Testis (tissue), 3 donors: ENCODE results near the gene ACAD9. TPM values are rescaled to one million over a fixed set of nuclear protein-coding genes. Genes with fewer than 3 reads are reported as not detected.

Experiments used
- DNase-seq: peaks from one replicate; pipeline ENCODE4 v3.0.0-alpha.2; 2019
- H3K27ac ChIP-seq, 2 donors: fragments of 200-600 bp; sonication (generic); one replicate each; pipeline ENCODE4 v1.5.1; 2019
- H3K27me3 ChIP-seq: fragments of 200-600 bp; sonication (generic); one replicate; pipeline ENCODE4 v1.5.1; 2019
- H3K36me3 ChIP-seq: fragments of 200-600 bp; sonication (generic); one replicate; pipeline ENCODE4 v1.5.1; 2017; ENCODE audit warnings: low read depth; ENCODE audit errors: missing control alignments
- H3K4me1 ChIP-seq: fragments of 200-600 bp; sonication (generic); one replicate; pipeline ENCODE4 v1.5.1; 2019
- H3K4me3 ChIP-seq, 2 donors: fragments of 200-600 bp; sonication (generic); one replicate each; pipeline ENCODE4 v1.5.1; 2017 to 2019
- H3K9me3 ChIP-seq: fragments of 200-600 bp; sonication (generic); one replicate; pipeline ENCODE4 v1.5.1; 2017
- CTCF ChIP-seq, 3 experiments: fragments of 450-650 bp in 2 of 3; fragments of 200-600 bp in 1 of 3; sonication (generic) in 1 of 3; IDR thresholded peaks; one replicate each; pipeline ENCODE4 v1.5.1; 2016 to 2019; ENCODE audit warnings: antibody characterized with exemption in 3 of 3, mild to moderate bottlenecking in 2 of 3, moderate library complexity in 1 of 3
- POLR2A ChIP-seq: fragments of 450-650 bp; IDR thresholded peaks from one replicate; pipeline ENCODE4 v1.6.1; 2017; ENCODE audit warnings: antibody characterized with exemption, mild to moderate bottlenecking, moderate library complexity
- WGBS, 2 donors: methylation state at CpG; one replicate each; pipeline ENCODE4 v1.1.5; 2018; 5-methylcytosine and 5-hydroxymethylcytosine counted together
- intact Hi-C: fragments of 100-400 bp; cut with DNase I; formaldehyde crosslinking; loops from one replicate; pipeline ENCODE4 v1.15.1; 2023; ENCODE audit warnings: low total_unique reads
- polyA plus RNA-seq: library from polyadenylated mRNA; stranded (reverse); fragments of 350-450 nt; fragmentation: Illumina TruSeq; extraction: RNeasy Lipid Tissue Mini Kit (QIAGEN cat#74804); gene quantifications from one replicate; pipeline ENCODE4 v1.2.3, GENCODE V29; 2014; ENCODE audit warnings: low read depth, low replicate concordance; ENCODE audit not compliant: insufficient read depth
- small RNA-seq, 2 donors: library from RNA; depleted of rRNA; stranded (forward); fragments of <200 nt; gene quantifications; one replicate each; pipeline ENCODE3, GENCODE V24; 2016
- total RNA-seq, 2 donors: library from RNA; depleted of rRNA; stranded (reverse); fragments of >200 nt; gene quantifications; one replicate each; pipeline ENCODE4 v1.2.3, GENCODE V29; 2016

The ACAD9 gene
- total and polyA plus RNA-seq, 3 donors from 2014 or later, result 49.5 to 80.6 (median 80.4) TPM

GRCh38 chr3:128946411-128946810 is 67.0 kb downstream of the ACAD9 start:
- H3K9me3 ChIP-seq, result no peaks in the 10 kb centered on the region
- 63 to 70% methylated on average over 7 of the region's 7 CpGs for WGBS, 2 donors
- intact Hi-C loops, result no loop called here
- no peaks in the 10 kb centered on the region for H3K36me3 ChIP-seq
- TF ChIP-seq POLR2A, result no peak
- TF ChIP-seq CTCF (IDR thresholded peaks at IDR 0.05), result no peak
- no peak overlapping the region for H3K27ac ChIP-seq
- H3K27me3 ChIP-seq, result no peaks in the 10 kb centered on the region
- no peak overlapping the region for H3K4me3 ChIP-seq
- H3K4me1 ChIP-seq, result no peaks in the 10 kb centered on the region
- DNase-seq, result no peak

- H3K36me3 ChIP-seq, result no peaks in the 10 kb centered on the region
- DNase-seq, result no peak
- intact Hi-C loops, result no loop called here
- H3K27ac ChIP-seq, result no peak overlapping the region
- H3K9me3 ChIP-seq, result no peaks in the 10 kb centered on the region
- H3K27me3 ChIP-seq, result no peaks in the 10 kb centered on the region
- no peaks in the 10 kb centered on the region for H3K4me1 ChIP-seq
- TF ChIP-seq POLR2A, result no peak
- WGBS, 2 donors, result 94 to 95% methylated on average over 3 of the region's 3 CpGs
- no peak overlapping the region for H3K4me3 ChIP-seq
Observed at GRCh38 chr3:128949158-128949557, 69.7 kb downstream of the ACAD9 start.

GRCh38 chr3:128950223-128950938 is 71.0 kb downstream of the ACAD9 start:
- H3K4me3 ChIP-seq, result no peak overlapping the region
- no peaks in the 10 kb centered on the region for H3K27me3 ChIP-seq
- peak; percentile 47 for DNase-seq
- no peak overlapping the region for H3K27ac ChIP-seq
- TF ChIP-seq CTCF (IDR thresholded peaks at IDR 0.05) (no peak), POLR2A (no peak)
- intact Hi-C loops, result no loop called here
- H3K36me3 ChIP-seq, result no peaks in the 10 kb centered on the region
- 72 to 77% methylated on average over 15 of the region's 15 CpGs for WGBS, 2 donors
- H3K4me1 ChIP-seq, result no peaks in the 10 kb centered on the region
- H3K9me3 ChIP-seq, result no peaks in the 10 kb centered on the region

GRCh38 chr3:128956440-128956839 is 77.0 kb downstream of the ACAD9 start:
- WGBS, 2 donors, result 94% methylated on average over 2 of the region's 2 CpGs
- DNase-seq, result no peak
- no peaks in the 10 kb centered on the region for H3K27me3 ChIP-seq
- intact Hi-C loops, result no loop called here
- H3K36me3 ChIP-seq, result no peaks in the 10 kb centered on the region
- TF ChIP-seq POLR2A (no peak), CTCF (IDR thresholded peaks at IDR 0.05) (no peak)
- H3K9me3 ChIP-seq, result no peaks in the 10 kb centered on the region
- H3K4me1 ChIP-seq, result no peaks in the 10 kb centered on the region
- no peak overlapping the region for H3K27ac ChIP-seq
- H3K4me3 ChIP-seq, result no peak overlapping the region

Small RNA genes within 50 kb of the gene (small RNA-seq; reads per million reads assigned to genes)
- 0 to 0.09 reads per million in 2 donors for gene AC112484.4

Other genes with a start within 250 kb of the ACAD9 start
- 100 to 1,000 TPM; 200 to 259 TPM for gene RPN1, start 228.8 kb upstream of the ACAD9 start, total RNA-seq
- gene RPN1, start 228.8 kb upstream of the ACAD9 start, polyA plus RNA-seq, result 266 TPM
- gene RAB7A, start 153.4 kb upstream of the ACAD9 start, total RNA-seq, result 100 to 1,000 TPM; 148 to 150 TPM
- gene RAB7A, start 153.4 kb upstream of the ACAD9 start, polyA plus RNA-seq, result 152 TPM
- 10 to 100 TPM; 16.0 to 26.7 TPM for gene CFAP92, start 114.5 kb downstream of the ACAD9 start, total RNA-seq
- gene CFAP92, start 114.5 kb downstream of the ACAD9 start, polyA plus RNA-seq, result 62.0 TPM
- 1 to 10 TPM; 2.8 to 2.9 TPM for gene EFCC1, start 121.7 kb downstream of the ACAD9 start, total RNA-seq
- 2.6 TPM for gene EFCC1, start 121.7 kb downstream of the ACAD9 start, polyA plus RNA-seq
- gene GP9, start 181.2 kb downstream of the ACAD9 start, total RNA-seq, result 1 to 10 TPM; 1.4 to 1.7 TPM
- gene GP9, start 181.2 kb downstream of the ACAD9 start, polyA plus RNA-seq, result 2.1 TPM
- 10 to 100 TPM; 27.2 to 28.2 TPM for gene RAB43, start 242.2 kb downstream of the ACAD9 start, total RNA-seq
- 12.4 TPM for gene RAB43, start 242.2 kb downstream of the ACAD9 start, polyA plus RNA-seq